Left lobe of liver (tissue), 2 donors: Measurements from ENCODE around the gene SMYD2. TPM values are rescaled to one million over a fixed set of nuclear protein-coding genes. Genes with fewer than 3 reads are reported as not detected.

ENCODE experiments used
- ATAC-seq: fragments of 200-7000 bp; cut with Tn5 transposase; one replicate; pipeline ENCODE4 v1.9.1; 2020; ENCODE audit warnings: mild to moderate bottlenecking, moderate library complexity
- DNase-seq: peaks from one replicate; pipeline ENCODE4 v3.0.0-alpha.2; 2020; ENCODE audit warnings: low spot score
- total RNA-seq: library from RNA; stranded (reverse); gene quantifications from one replicate; pipeline ENCODE4 v1.2.1, GENCODE V29; 2021
- donor health status: DM: no; HTN: no; CAD: no; lungs with moderate emphysema.
- donor health status: DM: no; HTN: yes; CAD: no.

Gene SMYD2, protein sequence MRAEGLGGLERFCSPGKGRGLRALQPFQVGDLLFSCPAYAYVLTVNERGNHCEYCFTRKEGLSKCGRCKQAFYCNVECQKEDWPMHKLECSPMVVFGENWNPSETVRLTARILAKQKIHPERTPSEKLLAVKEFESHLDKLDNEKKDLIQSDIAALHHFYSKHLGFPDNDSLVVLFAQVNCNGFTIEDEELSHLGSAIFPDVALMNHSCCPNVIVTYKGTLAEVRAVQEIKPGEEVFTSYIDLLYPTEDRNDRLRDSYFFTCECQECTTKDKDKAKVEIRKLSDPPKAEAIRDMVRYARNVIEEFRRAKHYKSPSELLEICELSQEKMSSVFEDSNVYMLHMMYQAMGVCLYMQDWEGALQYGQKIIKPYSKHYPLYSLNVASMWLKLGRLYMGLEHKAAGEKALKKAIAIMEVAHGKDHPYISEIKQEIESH
- total RNA-seq, result 20.6 TPM

DNA sequence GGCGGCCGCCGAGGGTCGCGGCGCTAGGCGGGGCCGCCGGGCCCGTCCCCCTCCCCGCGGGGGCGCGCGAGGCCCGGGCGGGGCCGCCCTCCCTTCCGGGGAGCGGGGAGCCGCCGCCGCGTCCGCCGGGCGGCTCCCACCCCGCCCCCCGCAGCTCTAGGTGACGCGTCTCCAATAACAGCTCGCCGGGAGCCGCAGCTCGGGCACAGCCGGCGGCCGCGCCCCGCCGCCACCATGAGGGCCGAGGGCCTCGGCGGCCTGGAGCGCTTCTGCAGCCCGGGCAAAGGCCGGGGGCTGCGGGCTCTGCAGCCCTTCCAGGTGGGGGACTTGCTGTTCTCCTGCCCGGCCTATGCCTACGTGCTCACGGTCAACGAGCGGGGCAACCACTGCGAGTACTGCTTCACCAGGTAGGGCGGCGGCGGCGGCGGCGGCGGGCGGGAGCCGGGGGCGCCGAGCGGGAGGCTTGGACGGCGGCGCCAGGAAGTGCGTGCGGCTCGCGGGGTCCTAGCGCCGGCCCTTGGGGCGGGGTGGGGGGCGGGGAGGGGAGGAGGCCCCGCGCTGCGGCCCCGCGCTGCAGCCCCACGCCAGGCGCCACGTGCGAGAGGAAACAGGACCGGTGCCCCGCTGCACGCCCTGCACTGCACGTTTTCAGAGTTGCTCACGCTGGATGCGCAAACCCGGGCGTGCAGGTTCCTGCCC is at the start of gene SMYD2:
Gene SMYD2 (plus strand): TSS at position 139 of the 699 bp plus-strand sequence. CDS start 96 bp downstream, at position 235.
- peak; percentile 86 for DNase-seq
- ATAC-seq, result peak; percentile 83

DNA sequence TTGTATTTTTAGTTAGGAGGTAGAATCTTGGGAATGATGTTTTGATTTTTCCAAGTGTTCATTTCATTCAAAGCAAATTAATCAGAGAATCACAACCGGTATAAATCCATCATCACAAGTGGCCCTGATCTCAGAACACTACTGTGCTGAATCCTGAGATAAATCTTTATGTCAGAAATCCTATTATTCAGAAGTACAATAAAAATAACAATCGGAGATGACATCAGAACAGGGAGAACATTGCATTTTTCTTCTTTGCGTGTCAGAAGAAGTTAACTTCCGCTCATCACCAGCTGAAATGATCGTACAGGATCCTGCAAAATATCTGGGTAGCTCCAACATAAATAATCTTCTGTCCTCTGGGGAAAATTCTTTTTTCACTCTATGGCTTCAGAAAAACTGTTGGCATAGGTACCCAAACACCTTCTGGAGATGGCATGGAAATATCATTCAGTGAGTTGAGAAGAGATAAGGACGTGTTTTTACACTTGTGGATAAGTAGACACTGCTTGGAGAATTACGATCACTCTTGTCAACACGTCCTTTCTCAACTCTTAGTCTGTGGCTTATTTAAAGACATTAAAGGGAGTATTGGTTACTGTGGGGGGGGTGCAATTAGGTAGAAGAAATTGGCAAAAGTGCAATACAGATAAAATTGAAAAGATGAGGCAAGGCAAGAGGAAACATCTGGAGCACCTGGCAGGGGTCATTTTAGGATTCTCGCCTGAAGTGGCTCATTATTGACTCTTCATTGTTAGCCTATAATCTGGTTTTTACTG is 46.9 kb upstream of the SMYD2 start:
- DNase-seq, result no peak
- no peak for ATAC-seq

DNA sequence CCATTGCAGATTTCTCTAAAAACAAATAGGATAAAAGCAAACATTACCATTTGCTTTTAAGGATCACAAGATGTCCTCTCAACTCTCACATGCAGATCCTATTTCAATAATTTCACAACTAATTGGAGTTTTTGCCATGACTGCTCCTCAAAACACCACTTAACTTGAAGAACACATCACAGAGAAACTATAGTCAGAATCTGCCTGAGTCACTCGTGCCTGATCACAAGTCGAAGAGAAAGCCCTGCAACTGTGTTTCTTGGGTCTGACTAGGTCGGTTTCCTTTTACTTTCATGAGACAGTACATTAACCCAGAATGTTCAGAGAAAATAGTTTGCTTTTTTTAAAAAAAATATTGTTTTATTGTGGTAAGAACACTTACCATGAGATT is 46.3 kb upstream of the SMYD2 start:
- no peak for DNase-seq
- no peak for ATAC-seq

DNA sequence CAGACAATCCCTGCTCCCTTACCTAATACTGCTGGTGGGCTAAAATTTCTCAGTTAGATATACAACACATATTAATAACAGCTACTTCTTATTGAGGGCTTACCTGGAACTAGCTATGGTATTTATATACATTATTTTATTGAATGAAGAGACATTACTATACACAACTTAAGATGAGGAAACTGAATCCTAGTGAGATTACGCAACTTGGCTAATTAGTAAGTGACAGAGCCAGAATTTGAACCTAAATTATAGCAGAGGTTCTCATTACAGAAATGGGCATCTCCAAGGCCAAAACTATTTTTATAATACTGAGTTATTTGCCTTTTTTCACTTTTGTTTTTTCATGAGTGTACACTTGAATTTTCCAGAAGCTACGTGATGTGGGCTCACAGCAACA is 44.5 kb upstream of the SMYD2 start:
- no peak for ATAC-seq
- no peak for DNase-seq

DNA sequence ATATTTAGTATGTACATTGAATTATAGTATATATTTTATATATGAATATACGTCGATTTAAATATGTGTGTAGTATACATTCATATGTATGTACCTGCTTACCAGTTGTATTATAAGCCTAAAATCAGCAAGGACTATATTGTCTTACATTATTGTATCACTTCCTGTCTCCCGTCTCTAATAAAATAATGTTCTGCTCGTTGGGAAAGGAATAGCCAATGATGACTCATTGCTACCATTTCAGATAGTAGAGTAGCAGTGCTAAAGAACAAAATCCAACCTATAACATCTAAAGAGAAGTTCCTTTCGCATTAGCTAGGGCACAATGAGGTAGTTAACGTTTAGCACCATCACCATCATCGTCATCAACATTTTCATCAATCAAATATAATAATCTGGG is 39.9 kb upstream of the SMYD2 start:
- ATAC-seq (no peak), DNase-seq (no peak)

DNA sequence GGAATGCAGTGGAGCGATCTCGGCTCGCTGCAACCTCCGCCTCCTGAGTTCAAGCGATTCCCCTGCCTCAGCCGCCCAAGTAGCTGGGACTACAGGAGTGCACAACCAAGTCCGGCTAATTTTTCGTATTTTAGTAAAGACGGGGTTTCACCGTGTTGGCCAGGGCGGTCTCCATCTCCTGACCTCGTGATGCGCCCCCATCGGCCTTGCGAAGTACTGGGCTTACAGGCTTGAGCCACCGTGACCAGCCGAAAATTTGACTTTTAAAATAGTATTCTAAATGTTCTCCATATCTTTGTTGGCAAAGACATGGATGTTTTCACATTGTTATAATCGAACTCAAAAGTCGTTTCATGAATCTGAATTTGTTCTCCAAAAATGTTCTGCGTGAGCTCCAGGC is 36.7 kb upstream of the SMYD2 start:
- DNase-seq (no peak), ATAC-seq (no peak)

DNA sequence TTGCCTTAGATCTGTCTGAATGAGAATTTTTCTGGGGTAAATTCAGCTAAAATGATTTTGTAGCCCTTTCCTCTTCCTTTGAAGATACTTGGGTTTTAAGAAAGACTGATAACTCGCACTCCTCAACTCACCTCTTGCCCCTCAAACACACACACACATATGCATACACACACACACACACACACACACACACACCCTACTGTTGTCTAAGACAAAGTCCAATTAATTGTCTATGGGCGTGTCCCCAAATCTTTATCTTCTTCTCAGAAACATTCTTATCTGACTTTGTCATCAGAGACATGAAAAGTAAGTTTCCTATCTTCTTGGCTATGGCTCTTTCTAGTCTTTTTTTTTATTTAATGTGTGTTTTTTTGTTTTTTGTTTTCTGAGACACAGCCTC is 36.1 kb upstream of the SMYD2 start:
- DNase-seq (no peak), ATAC-seq (no peak)

DNA sequence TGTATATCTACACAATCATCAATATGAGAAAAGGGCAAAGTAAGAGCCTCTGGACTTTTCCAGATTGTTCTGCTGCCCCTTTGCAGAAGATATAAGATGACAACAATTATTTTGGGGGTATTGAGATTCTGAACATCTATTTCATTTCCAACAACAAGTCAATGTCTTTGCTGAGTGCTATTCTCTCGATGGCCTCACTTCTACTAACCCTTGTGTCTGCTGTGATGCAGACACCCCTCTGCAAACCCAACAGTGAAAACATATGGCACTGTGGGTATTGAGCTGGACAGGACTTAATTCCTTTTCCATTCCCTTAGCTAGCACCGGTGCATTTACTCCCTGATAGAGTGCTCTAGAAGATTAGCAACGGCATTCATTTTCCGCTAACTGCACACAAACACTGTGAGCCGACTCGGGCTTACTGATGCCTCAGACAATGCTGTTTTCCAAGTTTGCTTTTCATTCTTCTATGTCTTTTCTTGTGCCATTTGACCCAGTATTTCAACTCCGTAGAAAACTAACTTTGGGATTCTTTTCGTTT is 33.4 kb upstream of the SMYD2 start:
- ATAC-seq (no peak), DNase-seq (no peak)

DNA sequence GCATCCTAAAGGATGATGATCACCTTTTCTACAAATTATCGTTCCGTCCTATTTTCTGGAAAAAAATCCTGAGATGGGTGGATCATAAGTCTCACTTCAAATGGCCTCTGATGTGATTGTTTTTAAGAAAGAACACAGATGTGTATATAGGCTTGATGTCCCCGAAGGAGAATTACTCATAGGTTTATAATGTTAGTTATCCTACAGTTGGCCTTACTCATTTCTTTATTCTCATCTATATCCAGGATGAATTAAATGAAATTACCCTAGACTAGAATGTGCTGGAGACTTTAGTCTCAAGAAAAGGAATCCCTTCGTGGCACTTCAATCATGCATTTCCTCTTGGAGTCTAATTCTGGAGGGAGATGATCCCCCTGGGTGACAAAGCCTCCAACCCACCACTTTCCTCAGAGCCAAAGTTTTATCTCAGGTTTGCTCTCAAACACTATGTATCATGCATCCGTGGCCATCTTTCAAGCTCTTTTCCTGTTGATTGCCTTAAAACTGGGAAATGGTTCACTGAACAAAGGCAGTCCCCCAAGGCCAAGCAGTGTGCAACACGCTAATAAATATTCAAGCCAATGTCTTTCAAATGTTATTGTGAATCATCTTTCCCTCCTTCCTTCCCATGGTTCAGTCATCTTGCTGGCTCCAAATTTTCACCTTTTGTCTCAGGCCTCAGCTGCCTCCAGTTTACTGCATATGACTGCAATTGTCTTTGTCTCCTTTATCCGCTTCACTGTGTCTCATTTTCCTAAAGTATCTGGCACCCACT is 32.5 kb upstream of the SMYD2 start:
- ATAC-seq (no peak), DNase-seq (no peak)

DNA sequence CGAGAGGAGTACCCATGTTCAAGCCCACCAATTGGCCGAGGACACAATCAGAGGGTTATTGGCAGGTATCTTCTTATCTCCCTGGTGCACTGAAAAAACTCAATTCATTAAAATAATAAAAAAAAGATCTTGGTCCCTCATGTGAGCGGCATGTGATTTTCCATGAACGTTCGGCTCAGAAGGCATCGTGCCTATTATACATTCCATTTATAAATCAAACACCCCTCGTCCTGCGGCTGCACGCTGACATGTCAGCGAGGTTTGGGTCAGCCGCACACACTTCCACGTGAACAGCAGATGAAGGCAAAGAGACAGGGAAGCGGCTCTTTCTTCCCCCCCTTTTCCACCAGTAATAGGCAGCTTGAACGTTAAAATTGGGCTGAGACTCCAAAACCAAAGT is 31.3 kb upstream of the SMYD2 start:
- DNase-seq (no peak), ATAC-seq (no peak)

DNA sequence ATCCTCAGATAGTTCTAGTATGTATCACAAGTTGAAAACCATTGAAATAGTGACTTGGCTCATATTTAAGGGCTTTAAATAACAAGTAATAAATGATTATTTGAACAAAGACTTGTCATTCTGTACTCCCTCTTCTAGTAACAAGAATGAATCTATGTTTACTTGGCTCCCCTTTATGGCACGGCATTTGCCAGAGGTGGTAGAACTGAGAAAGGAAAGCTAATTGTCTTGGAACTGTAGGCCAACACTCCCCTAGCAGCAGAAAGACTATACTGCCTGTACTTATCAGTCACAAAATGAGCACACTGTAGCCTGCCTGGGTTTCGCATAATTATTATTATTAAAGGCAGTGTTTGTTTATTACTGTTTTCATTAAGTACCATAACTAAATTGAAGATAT is 29.6 kb upstream of the SMYD2 start:
- ATAC-seq, result no peak
- no peak for DNase-seq

DNA sequence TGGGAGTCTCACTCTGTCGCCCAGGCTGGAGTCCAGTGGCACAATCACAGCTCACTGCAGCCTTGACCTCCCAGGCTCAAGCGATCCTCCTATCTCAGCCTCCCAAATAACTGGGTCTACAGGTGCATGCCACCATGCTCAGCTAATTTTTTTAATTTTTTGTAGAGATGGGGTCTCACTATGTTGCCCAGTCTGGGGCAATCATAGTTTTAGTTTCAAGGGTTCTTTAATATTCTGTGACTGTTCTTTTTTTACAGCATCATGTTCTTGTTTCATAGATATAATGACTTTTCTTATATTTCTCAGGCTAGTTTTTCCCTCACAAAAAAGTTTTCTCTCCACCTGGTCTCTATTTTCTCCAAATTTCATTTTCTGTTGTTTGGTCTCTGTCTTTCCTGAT is 25.4 kb upstream of the SMYD2 start:
- ATAC-seq (no peak), DNase-seq (no peak)

DNA sequence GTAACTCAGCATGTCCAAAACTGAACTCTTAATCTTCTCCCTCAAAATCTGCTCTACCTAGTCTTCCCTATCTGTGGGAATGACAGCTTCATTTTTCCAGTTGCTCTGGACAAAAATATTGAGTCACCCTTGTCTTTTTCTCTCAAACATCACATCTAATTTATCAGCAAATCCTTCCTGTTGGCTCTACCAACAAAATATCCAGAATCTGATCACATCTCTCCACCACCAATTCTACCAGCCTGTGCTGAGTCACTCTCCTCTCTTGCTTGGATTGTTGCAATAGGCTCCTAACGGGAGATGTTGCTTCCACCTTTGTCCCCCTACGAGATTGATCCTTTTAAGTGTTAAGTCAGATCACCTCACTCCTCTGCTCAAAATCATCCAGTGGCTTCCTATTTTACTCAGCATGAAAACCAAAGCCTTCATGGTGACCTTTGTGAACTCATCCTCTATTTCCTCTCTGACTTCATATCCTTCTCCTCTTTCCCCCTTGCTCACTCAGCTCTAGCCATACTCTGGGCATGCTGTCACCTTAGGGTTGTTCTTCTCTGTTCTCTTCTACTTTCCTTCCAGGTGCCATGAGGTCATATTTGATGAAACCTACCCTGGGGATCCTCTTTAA is 21.5 kb upstream of the SMYD2 start:
- DNase-seq, result no peak
- no peak for ATAC-seq

DNA sequence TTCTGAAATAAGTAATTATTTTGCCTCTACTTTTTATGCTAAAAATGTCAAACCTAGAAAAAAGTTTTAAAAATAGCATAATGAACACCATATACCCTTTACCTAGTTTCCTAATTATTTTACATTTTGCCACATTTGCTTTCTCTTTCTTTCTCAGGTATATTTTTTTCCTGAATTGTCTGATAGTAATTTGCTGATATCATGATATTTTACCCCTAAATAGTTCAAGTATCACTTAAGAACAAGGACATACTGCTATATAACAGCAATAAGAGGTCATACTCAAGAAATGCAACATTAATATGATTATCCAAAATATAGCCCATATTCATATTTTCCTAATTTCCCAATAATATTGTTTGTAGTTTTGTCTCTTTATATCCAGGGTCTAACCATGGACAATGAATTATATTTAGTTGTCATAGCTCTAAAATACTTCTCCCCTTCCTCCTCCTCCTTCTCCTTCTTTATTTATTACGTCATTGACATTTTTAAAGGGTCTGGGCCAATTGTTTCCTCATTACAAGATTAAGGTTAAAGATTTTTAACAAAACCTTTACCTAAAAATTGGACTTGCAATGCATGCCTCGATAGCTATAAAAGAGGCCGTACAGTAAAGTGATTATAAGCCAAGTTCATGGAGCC is 20.3 kb upstream of the SMYD2 start:
- DNase-seq, result no peak

DNA sequence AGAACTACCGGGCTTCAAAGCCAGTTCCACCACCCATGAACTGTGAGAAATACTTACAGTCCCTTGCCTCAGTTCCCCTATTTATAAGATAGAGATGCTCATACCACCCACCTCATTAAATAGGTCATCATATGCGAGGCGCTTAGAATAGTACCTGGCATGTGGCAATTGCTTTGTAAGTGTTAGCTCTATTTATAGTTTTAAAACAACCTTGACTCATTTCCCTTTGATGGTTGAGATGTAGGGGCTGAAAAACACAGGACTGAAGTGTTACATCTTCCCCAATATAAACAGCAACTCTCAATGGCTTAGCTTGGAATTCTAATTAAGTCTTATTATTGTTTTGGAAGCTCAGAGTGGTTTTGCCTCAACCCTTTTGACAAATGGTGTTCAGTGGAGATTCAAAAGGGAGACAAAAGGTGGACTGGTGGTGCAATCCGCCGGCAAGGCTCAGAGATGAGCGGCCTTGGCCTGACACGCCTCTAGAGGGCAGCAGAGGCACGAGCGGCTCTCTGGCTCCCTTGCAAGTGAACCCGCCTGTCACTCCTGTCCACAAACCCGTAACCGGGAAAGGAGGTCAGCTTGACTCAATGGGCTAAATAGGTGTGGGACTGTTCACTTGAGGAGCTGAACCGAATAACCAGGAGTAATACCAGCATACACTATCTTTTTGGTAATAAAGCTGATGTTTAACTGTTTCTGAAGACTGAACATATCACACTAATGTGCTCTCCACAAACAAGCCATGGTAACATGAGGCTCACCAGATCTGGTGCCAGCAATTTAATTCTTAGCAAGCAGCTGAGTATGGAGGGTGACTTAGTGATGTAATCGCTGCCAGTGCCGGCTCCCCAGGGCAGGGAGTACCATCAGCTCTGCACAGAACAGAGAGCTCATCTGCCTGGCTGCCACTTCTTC is 19.5 kb upstream of the SMYD2 start:
- DNase-seq, result peak; percentile 87
- ATAC-seq, result peak; percentile 100

More for the DNA sequence above, 20.3 kb upstream of the SMYD2 start:
- no peak for ATAC-seq

DNA sequence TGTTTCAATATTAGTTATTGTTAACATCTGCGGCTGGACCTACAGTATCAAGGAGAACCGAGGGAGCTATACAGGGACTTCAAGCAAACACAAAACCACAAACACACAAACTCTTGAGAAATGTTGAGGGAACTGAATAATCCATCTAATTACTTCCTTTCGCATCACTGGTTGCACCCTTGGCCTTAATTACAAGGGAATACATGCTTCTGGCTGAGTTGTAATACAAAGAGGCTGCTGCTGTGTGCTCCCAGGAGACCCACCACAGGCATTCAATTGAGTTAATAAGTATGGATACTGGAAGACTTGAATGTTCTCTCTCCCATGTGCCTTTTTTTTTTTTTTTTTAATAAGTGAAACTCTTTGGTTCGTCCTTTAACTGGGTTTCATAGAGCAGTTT is 16.8 kb upstream of the SMYD2 start:
- no peak for ATAC-seq
- DNase-seq, result no peak

DNA sequence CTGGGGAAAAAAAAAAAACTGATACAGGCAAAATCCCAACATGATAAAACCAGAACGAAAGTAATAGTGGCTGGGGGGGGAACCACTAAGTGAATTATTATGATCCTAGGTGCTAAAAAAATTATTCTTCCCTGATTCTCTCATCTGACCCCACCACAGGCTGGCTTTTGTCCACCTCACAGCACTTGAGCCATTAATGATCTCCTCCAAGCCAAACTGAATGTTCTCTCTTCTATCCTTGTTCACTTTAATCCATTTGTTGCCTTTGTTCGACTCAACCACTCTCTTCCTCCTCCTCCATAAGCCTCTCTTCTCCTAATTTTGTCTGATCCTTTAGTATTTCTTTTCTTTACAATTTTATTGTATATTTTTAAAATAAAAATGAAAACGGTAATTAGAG is 16.0 kb upstream of the SMYD2 start:
- no peak for ATAC-seq

DNA sequence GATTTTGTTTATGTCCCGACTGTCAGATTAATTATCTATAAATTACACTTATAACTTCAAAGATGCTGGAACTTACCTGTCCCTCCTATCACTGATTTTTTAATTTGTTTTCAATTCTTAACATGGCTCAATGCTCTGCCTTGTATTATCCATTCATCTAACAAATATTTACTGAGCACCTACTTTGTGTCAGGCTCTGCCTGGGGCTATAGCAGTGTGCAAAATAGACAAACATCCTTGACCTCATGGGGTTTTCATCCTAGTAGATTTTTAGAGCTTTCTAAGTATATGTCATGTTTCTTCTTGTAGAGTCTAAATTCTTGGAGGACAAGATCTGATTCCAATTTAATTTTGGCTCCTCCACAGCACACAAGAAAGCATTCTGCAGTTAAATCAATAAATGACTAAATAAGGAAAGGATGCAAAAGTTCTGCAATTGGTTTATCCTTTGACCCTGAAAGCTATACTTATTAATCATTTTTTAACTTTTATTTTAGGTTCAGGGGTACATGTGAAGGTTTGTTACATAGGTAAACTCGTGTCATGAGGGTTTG is 10.8 kb upstream of the SMYD2 start:
- ATAC-seq (no peak), DNase-seq (no peak)

More for the DNA sequence above, 16.0 kb upstream of the SMYD2 start:
- DNase-seq, result no peak
